HepG2 (cell line): ENCODE data around the gene LHPP. TPM values are rescaled to one million over a fixed set of nuclear protein-coding genes. Genes with fewer than 3 reads are reported as not detected.
A peak's percentile ranks its signal among the peaks of the same experiment; 100 is the strongest.

ENCODE experiments used
- ATAC-seq: fragments of 200-7000 bp; cut with Tn5 transposase; 3 replicates; pipeline ENCODE4 v1.9.1; 2020; ENCODE audit warnings: mild to moderate bottlenecking, moderate library complexity
- BruUV-seq: library from RNA; stranded (reverse); fragments of 400-500 nt; replicated peaks from 2 replicates; lab custom pipeline; 2021; lab: Mats Ljungman, UMichigan
- CTCF ChIA-PET: fragments of 300-600 bp; formaldehyde crosslinking; extraction: SDS; loops from one replicate; lab custom pipeline; 2021; ENCODE audit warnings: low total read pairs, inconsistent platforms, low intra/inter-chr PET ratio; lab: Yijun Ruan, JAX
- POLR2A ChIA-PET: fragments of 350-600 bp; sonication (Branson Sonifier 250); formaldehyde crosslinking; loops from one replicate; lab custom pipeline; 2020; ENCODE audit warnings: antibody characterized with exemption, inconsistent platforms; lab: Yijun Ruan, JAX
- DNase-seq: peaks from one replicate; pipeline ENCODE4 v3.0.0-alpha.2; 2015; ENCODE audit warnings: low spot score
- FAIRE-seq: peaks from 3 replicates; lab custom pipeline; 2011; peaks lifted over from hg19 to GRCh38; lab: Jason Lieb, UNC
- H2AFZ ChIP-seq: one replicate; pipeline ENCODE4 v1.6.1; 2011; ENCODE audit warnings: low read length, inconsistent platforms
- H3K27ac ChIP-seq: fragments of 300-600 bp; 3 replicates; pipeline ENCODE4 v1.8.0; 2011; ENCODE audit warnings: mixed run types, mild to moderate bottlenecking, mixed read lengths, low read length, inconsistent platforms; ENCODE audit not compliant: insufficient read depth; ENCODE audit errors: extremely low read length
- H3K27me3 ChIP-seq, 2 experiments: fragments of 200-600 bp in 1 of 2; 2 replicates in 1 of 2; 3 replicates in 1 of 2; pipeline versions ENCODE4 v1.6.0 to v1.8.0; 2011; ENCODE audit warnings: low read length in 2 of 2, mild to moderate bottlenecking in 2 of 2, moderate library complexity in 2 of 2, inconsistent platforms in 1 of 2; ENCODE audit not compliant: insufficient read depth in 2 of 2, control insufficient read depth in 1 of 2
- H3K36me3 ChIP-seq, 2 experiments: fragments of 200-600 bp in 1 of 2; replicated peaks in 1 of 2; 2 replicates in 1 of 2; 3 replicates in 1 of 2; pipeline versions ENCODE4 v1.5.1 to v1.8.0; 2011; ENCODE audit warnings: low read length in 2 of 2, inconsistent platforms in 1 of 2; ENCODE audit not compliant: insufficient read depth in 2 of 2, control insufficient read depth in 1 of 2
- H3K4me1 ChIP-seq: 2 replicates; pipeline ENCODE4 v1.5.1; 2012; ENCODE audit warnings: low read length, inconsistent platforms; ENCODE audit not compliant: insufficient read depth
- H3K4me2 ChIP-seq: 2 replicates; pipeline ENCODE4 v1.6.0; 2011; ENCODE audit warnings: low read depth, low read length, inconsistent platforms
- H3K4me3 ChIP-seq, 3 experiments: fragments of 200-600 bp in 1 of 3; sonication (generic), shearing (Covaris generic) in 1 of 3; replicated peaks in 1 of 3; 2 replicates each; pipeline ENCODE4 v1.5.1; 2011 to 2016; ENCODE audit warnings: low read length in 3 of 3, inconsistent platforms in 2 of 3, low read depth in 2 of 3, mild to moderate bottlenecking in 2 of 3, control low read depth in 1 of 3, mixed read lengths in 1 of 3; ENCODE audit not compliant: insufficient read depth in 1 of 3
- H3K79me2 ChIP-seq: one replicate; pipeline ENCODE4 v1.6.1; 2011; ENCODE audit warnings: low read length, inconsistent platforms; ENCODE audit not compliant: insufficient read depth
- H3K9ac ChIP-seq: 2 replicates; pipeline ENCODE4 v1.6.0; 2011; ENCODE audit warnings: mild to moderate bottlenecking, low read depth, low read length, inconsistent platforms; ENCODE audit not compliant: insufficient read depth
- H3K9me3 ChIP-seq: 2 replicates; pipeline ENCODE4 v1.5.1; 2012; ENCODE audit warnings: mild to moderate bottlenecking, low read length
- H4K20me1 ChIP-seq: 2 replicates; pipeline ENCODE4 v1.6.0; 2011; ENCODE audit warnings: inconsistent platforms, mild to moderate bottlenecking, low read length, moderate library complexity; ENCODE audit not compliant: insufficient read depth
- ARID4A ChIP-seq: sonication (generic); formaldehyde crosslinking; IDR thresholded peaks from 2 replicates; pipeline ENCODE4 v1.5.0; 2020; ENCODE audit warnings: mild to moderate bottlenecking, missing genetic modification reagents, borderline replicate concordance
- ESRRA ChIP-seq: sonication (generic); formaldehyde crosslinking; IDR thresholded peaks from 2 replicates; pipeline ENCODE4 v1.5.1; 2020; ENCODE audit warnings: mild to moderate bottlenecking, low read depth, missing genetic modification reagents
- KDM2A ChIP-seq: sonication (generic); formaldehyde crosslinking; IDR thresholded peaks from 2 replicates; pipeline ENCODE4 v1.4.0; 2020; ENCODE audit warnings: low read depth, missing genetic modification reagents, borderline replicate concordance
- KLF11 ChIP-seq: IDR thresholded peaks from 2 replicates; pipeline ENCODE4 v1.6.1; 2016; ENCODE audit warnings: missing compliant biosample characterization
- ZNF136 ChIP-seq: sonication (generic); formaldehyde crosslinking; IDR thresholded peaks from 2 replicates; pipeline ENCODE4 v1.8.1; 2022; ENCODE audit warnings: low read depth, mild to moderate bottlenecking, moderate library complexity, missing genetic modification reagents
- ZNF430 ChIP-seq: sonication (generic); formaldehyde crosslinking; IDR thresholded peaks from 2 replicates; pipeline ENCODE4 v1.9.0; 2021; ENCODE audit warnings: mild to moderate bottlenecking, missing genetic modification reagents
- ZNF768 ChIP-seq: sonication (generic); formaldehyde crosslinking; IDR thresholded peaks from 2 replicates; pipeline ENCODE4 v1.4.0; 2020; ENCODE audit warnings: missing genetic modification reagents
- WGBS: methylation state at CpG from one replicate; pipeline ENCODE4 v1.1.6; 2017; ENCODE audit warnings: low lambda C conversion rate; 5-methylcytosine and 5-hydroxymethylcytosine counted together
- in situ Hi-C: cut with HindIII; loops from 2 replicates; pipeline ENCODE4 v1.10.0; 2017; ENCODE audit warnings: low pct_unique_long_range_greater_than_20kb; ENCODE audit not compliant: extremely low pct_ligation_motif_present
- intact Hi-C: fragments of 100-400 bp; cut with micrococcal nuclease; formaldehyde crosslinking; loops from one replicate; pipeline ENCODE4 v1.10.0; 2022; ENCODE audit not compliant: unreplicated experiment
- polyA plus RNA-seq, 8 experiments: library from polyadenylated mRNA; depleted of rRNA in 3 of 8; stranded (reverse) in 7 of 8; unstranded in 1 of 8; fragments of >200 nt; fragmentation: Illumina TruSeq in 4 of 8; extraction: Trizol in 4 of 8; gene quantifications; 2 replicates each; pipeline versions ENCODE4 v1.2.1 to v1.2.3, GENCODE V29; 2011 to 2016; ENCODE audit warnings: low read depth in 4 of 8, missing spikeins in 1 of 8, mixed read lengths in 1 of 8; ENCODE audit not compliant: insufficient read depth in 1 of 8
- total RNA-seq, 5 experiments: library from RNA; depleted of rRNA; stranded (reverse); fragments of >200 nt; fragmentation: Illumina TruSeq; extraction: Trizol; gene quantifications; 2 replicates each; pipeline ENCODE4 v1.2.3, GENCODE V29; 2016; ENCODE audit warnings: low read depth in 1 of 5
- TF ChIP-seq, protein P1 (sequence below): IDR thresholded peaks from 2 replicates; pipeline ENCODE4 v1.6.1; 2016; ENCODE audit warnings: mild to moderate bottlenecking
- TF ChIP-seq, protein P2 (sequence below), 2 experiments: sonication (generic) in 1 of 2; formaldehyde crosslinking in 1 of 2; IDR thresholded peaks; 2 replicates each; pipeline versions ENCODE4 v1.4.0 to v1.6.1; 2016 to 2020; ENCODE audit warnings: borderline replicate concordance in 1 of 2, low read depth in 1 of 2, mild to moderate bottlenecking in 1 of 2, missing genetic modification reagents in 1 of 2
- TF ChIP-seq, protein P3 (sequence below): sonication (generic); formaldehyde crosslinking; IDR thresholded peaks from 2 replicates; pipeline ENCODE4 v1.9.0; 2022; ENCODE audit warnings: missing genetic modification reagents, mild to moderate bottlenecking, borderline replicate concordance

Gene LHPP
- total and polyA plus RNA-seq, 2 of the 13 experiments (the other 11 are each of a cell fraction or from before 2014, with no cell fraction given): 5.2 to 13.1 TPM

GRCh38 chr10:124606822-124607221 lies 145.2 kb downstream of the LHPP start:
- intact Hi-C loops (loop anchor here (2.0 to 5.0 kb wide), 2 partner anchors 66 to 135 kb away; partner anchors contain the start of gene FAM53B), in situ Hi-C loops (no loop called here)
- POLR2A ChIA-PET: interaction anchor here (1.0 to 2.5 kb wide), 4 partner anchors 10 to 134 kb away, joined by 4 to 12 read pairs (median 4); no protein-coding TSS in a partner anchor
- CTCF ChIA-PET: no interaction called here
- Histone ChIP-seq H3K4me2 (peak overlapping the region; percentile 96), H3K9ac (peak overlapping the region; percentile 77), H3K4me3 (peak overlapping the region; percentile 56 to 79 (median 60); a peak in 5 of 6 replicates), H3K27ac (peak overlapping the region; percentile 72), H2AFZ (peak overlapping the region; percentile 44), H3K27me3 (no peaks in the 10 kb centered on the region), H3K9me3 (no peaks in the 10 kb centered on the region), H3K4me1 (peaks cover 49% of the 10 kb centered on the region), H3K79me2 (no peaks in the 10 kb centered on the region), H4K20me1 (no peaks in the 10 kb centered on the region), H3K36me3 (no peaks in the 10 kb centered on the region)
- ATAC-seq: peak; percentile 25
- WGBS: 10% methylated on average over 10 of the region's 10 CpGs
- no TSS peak for BruUV-seq
- no peak for DNase-seq
- FAIRE-seq: no peak
- TF ChIP-seq ESRRA (CRISPR knock-in tag) (0 out of 2 replicates have a peak, but pooled peaks have one; percentile 10), KDM2A (CRISPR knock-in tag) (0 out of 2 replicates have a peak, but pooled peaks have one; percentile 13), ZNF430 (CRISPR knock-in tag) (0 out of 2 replicates have a peak, but pooled peaks have one; percentile 28), ARID4A (0 out of 2 replicates have a peak, but pooled peaks have one; percentile 11), KLF11 (no peak), ZNF136 (CRISPR knock-in tag) (no peak), ZNF768 (peak; percentile 63)
- TF ChIP-seq, protein P1, sequence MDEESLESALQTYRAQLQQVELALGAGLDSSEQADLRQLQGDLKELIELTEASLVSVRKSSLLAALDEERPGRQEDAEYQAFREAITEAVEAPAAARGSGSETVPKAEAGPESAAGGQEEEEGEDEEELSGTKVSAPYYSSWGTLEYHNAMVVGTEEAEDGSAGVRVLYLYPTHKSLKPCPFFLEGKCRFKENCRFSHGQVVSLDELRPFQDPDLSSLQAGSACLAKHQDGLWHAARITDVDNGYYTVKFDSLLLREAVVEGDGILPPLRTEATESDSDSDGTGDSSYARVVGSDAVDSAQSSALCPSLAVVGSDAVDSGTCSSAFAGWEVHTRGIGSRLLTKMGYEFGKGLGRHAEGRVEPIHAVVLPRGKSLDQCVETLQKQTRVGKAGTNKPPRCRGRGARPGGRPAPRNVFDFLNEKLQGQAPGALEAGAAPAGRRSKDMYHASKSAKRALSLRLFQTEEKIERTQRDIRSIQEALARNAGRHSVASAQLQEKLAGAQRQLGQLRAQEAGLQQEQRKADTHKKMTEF (CRISPR knock-in tag): 0 out of 2 replicates have a peak, but pooled peaks have one; percentile 0
- TF ChIP-seq, protein P2, sequence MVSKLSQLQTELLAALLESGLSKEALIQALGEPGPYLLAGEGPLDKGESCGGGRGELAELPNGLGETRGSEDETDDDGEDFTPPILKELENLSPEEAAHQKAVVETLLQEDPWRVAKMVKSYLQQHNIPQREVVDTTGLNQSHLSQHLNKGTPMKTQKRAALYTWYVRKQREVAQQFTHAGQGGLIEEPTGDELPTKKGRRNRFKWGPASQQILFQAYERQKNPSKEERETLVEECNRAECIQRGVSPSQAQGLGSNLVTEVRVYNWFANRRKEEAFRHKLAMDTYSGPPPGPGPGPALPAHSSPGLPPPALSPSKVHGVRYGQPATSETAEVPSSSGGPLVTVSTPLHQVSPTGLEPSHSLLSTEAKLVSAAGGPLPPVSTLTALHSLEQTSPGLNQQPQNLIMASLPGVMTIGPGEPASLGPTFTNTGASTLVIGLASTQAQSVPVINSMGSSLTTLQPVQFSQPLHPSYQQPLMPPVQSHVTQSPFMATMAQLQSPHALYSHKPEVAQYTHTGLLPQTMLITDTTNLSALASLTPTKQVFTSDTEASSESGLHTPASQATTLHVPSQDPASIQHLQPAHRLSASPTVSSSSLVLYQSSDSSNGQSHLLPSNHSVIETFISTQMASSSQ (IDR thresholded peaks at IDR 0.05; ENCODE audit: low read depth): no peak
- TF ChIP-seq, protein P2 (CRISPR knock-in tag; IDR thresholded peaks at IDR 0.05; ENCODE audit: borderline replicate concordance): 0 out of 2 replicates have a peak, but pooled peaks have one; percentile 0
- TF ChIP-seq, protein P3, sequence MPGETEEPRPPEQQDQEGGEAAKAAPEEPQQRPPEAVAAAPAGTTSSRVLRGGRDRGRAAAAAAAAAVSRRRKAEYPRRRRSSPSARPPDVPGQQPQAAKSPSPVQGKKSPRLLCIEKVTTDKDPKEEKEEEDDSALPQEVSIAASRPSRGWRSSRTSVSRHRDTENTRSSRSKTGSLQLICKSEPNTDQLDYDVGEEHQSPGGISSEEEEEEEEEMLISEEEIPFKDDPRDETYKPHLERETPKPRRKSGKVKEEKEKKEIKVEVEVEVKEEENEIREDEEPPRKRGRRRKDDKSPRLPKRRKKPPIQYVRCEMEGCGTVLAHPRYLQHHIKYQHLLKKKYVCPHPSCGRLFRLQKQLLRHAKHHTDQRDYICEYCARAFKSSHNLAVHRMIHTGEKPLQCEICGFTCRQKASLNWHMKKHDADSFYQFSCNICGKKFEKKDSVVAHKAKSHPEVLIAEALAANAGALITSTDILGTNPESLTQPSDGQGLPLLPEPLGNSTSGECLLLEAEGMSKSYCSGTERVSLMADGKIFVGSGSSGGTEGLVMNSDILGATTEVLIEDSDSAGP: 0 out of 2 replicates have a peak, but pooled peaks have one; percentile 38
